ENCODE results near the gene NEK11.

- TF ChIP-seq HDAC1 (IDR thresholded peaks at IDR 0.05): no peak
- TF ChIP-seq USF2 (CRISPR knock-in tag; IDR thresholded peaks at IDR 0.05): no peak
- no peak for TF ChIP-seq VEZF1 (CRISPR knock-in tag; IDR thresholded peaks at IDR 0.05)
- no peak for TF ChIP-seq HNRNPLL (IDR thresholded peaks at IDR 0.05; ENCODE audit: low read depth, low read length, poor library complexity, severe bottlenecking)
- no peak for TF ChIP-seq E4F1 (CRISPR knock-in tag; IDR thresholded peaks at IDR 0.05; ENCODE audit: borderline replicate concordance)
- no peak for TF ChIP-seq CLOCK (CRISPR knock-in tag; IDR thresholded peaks at IDR 0.05; ENCODE audit: borderline replicate concordance)
- no peak for TF ChIP-seq ESRRA (IDR thresholded peaks at IDR 0.05; ENCODE audit: borderline replicate concordance, low read depth)
- no peak for TF ChIP-seq POLR2A (conservative IDR thresholded peaks at IDR 0.05)
These were observed 297.1 kb downstream of the NEK11 start for GRCh38 chr3:131323792-131324191.
